ENCODE measurements around the gene SAP25. TPM values are rescaled to one million over a fixed set of nuclear protein-coding genes. Genes with fewer than 3 reads are reported as not detected.
"Not testable (repeated sequence)": the region's sequence is repeated elsewhere in the genome, so short reads cannot be mapped to it uniquely, and the experiment has no call there.

Gene SAP25
- total RNA-seq, 1 donor from 2014 or later, result 0.32 TPM

DNA sequence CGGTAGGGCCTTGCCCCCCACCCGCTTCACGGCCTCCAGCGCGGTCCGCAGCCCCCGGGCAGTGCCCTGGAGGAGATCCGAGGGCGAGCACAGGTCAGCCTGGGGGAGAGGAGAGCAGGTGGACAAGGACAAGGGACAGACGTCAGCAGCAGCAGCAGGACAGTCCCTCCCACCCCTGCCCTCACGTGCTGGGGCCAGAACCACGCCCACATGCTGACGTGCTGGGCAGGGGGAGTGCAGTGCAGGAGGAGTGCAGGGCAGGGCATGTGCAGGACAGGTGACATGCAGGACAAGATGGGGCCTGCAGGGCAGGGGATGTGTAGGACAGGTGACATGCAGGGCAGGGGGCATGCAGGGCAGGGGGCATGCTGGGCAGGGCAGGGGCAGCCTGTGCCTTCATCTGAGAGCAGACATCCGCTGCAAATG is 1.5 kb upstream of the SAP25 start:
- peak; percentile 4 for ATAC-seq

DNA sequence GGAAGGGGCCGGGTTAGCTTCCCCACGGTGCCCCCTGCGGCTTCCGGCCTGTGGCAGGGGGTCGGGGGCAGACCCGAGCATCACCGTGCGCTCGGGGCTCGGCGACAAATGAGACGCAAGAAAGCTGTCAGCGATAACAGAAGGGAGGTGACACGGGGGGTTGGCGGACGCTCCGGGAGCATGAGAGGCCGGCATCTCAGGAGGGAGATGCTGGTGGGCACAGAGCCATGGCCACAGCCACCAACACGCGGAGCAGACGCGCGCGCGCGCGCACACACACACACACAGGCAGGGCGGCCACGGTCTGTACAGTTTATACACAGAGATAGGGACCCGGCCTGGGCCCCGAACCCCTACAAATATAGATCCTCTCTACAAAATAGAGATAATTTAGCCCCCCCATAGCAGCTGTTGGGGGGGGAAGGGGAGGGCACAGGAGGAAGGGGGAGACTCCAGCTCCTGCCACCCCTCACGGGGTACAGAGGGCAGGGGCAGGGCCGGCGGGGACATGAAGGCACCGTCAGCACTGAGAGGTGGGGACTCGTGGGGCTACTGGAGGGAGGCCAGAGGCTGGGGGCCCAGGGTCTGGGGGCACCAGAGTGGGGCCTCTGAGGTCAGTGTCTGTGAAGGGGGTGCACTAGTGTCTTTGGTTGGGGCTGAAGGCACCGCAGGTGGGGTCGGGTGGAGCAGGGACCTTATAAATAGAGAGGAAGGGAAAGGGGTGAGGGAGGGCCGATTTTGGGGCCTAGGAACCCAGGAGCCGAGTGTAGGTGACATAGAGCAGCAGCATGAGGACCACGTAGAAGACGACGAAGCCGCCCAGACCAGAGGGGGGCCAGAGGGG is 884 bp upstream of the SAP25 start:
- no peak for ATAC-seq

DNA sequence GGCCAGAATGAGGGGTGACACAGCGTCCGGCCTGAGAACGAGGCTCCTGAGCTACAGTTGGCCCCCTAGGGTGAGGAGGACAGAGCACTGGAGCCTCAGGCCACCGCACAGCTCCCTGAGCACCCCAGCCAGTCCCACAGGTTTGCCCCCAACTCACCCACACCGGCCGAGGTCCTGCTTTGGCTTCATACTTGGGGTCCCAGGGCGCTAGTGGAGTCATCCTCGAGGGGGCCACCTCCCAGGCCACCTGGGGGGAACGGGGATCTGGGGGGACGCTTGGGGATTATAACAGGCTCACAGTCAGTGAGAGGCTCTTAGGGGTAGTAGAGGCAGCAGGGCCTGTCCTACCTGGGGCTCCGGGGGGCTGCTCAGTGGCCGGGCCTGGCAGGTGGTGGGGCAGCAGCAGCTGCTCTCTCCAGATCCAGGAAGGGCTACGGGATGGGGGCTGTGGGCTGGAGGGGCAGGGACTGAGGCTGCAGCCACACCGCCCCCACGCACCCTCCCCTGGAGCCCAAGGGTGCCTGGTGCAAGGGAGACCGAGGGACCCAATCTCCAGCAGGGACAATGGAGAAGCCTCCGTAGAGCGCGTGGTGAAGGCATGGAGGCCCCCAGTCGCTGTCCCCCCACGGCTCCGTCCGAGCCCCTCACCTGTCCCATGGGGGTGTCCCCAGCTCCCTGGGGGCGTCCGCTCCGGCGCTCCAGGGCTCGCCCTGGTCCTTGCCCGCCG is 588 bp downstream of the SAP25 start:
- ATAC-seq, result no peak

DNA sequence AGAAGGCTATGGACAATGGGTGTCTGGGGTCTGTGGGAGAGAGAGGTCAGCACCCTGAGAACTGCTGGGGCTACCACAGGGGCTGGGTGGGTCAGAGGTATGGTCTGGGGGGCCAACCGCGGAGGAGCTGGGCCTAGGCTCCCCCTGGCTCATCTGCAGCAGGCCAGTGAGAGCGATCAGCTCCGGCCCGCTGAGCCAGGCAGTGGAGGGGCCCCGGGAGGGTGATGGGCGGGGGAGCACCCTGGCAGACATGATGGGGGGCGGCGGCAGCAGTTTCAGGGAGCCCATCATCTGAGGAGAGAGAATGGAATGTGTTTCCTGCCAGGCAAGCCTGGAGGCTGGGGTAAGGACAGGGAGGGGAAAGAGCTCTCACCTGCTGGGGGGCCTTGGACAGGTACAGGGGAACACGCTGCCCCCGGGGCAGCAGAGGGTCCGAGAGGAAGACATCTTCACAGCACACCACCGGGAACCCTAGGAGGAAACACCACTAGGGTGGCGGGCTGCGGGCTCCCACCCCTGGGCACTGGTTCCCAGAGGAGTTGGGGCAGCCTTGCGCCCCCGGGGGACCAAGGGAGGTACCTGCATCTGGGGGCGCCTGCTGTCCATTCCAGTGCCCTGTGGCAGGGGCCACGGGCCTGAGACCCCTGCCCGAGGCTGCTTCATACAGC is 1.3 kb downstream of the SAP25 start:
- ATAC-seq, result no peak

DNA sequence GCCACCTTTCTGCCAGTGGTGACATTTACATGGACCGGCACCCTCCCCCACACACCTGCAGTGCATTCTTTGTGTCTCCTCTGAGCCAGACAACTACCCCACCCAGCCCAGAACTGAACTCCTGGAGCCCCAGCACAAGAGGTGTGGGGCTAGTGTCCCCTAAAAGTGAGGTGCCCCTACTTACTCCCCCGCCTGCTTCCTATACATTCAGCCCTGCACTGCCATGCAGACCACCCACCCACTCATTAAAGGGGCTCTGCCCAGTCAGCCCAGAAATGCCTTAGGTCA is 1.9 kb downstream of the SAP25 start:
- ATAC-seq, result no peak

DNA sequence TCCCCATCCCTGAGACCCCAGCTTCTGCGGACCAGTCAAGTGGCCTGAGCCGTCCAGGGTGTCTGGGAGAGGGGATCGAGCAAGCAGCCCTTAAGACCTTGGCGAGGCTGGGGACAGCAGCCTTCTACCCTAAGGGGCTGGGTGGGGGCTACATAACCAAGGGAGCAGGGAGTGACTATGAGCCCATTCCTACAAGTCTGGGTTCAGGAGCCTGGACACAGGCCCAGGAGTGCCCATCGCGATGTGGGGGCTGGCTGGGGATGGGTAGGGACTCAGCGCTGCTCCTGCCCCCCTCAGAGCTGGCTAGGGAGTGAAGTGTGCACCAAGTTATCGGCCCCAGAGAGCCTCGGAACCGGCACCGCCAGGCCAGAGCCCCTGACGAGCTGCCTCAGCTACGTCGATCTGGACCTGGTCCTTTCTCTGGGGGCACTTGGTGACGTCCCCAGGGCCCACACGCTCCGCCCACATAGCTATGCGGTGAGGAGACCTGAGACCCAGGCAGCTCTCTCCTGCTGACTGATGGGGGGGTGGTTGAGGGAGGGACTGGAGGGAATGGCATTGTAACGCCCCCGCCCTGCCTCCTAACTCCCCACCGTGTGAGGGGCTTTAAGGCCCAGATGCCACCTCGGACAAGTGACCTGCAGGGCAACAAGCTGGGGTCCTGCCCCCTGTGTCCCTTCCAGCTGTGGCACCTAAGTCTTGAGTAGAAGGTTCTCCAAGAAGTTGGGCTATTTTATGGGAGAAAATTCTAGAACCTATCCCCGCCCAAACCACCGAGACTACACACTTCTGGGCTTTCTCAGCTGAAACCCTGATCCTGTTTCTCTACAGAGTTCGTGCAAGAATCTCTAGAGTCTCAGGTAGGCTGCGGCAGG is 2.5 kb downstream of the SAP25 start:
- ATAC-seq, result no peak

DNA sequence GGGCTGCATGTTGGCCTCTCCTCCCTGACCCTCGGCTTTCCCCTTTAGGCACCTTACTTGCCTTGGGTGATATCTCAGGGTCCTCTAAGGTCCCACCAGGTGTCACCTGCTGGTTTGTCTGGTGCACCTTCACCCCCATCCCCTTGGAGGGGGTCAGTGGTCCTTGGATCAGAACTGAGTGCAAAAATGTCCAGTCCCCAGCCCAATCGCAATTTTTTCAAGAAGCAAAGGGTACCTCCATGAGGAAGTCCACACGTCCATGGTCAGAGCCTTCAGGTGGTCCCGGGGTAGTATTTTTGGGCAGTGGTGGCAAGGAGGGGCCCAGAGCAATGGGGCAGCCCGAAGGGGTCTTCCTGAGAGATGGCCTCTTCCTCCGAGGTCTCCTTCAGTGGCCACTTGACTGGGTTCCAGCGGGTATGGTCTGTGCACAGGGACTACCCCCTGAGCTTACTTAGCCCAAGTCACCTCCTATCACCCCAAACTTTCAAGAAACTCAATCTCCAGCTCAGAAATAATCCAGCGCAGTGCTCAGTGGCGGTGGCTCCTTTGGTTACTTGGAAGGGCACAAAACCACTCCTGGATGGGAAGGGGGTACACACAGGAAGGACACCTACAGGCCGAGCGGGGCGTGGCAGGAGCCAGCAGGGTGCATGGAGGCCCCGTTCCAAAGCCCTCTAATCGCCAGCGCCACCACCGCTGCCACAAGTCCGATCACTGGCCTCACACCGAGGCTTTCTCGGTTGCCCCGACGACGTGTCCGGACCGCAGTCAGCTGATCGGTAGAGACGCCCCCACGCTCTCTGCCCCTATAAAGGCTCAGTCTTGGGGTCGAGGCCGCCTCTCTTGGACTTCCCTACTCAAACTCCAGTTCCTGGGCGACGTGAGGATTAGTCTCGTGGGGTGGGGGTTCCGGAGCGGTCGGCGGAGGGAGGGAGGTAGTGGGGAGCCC is 4.5 kb downstream of the SAP25 start:
- peak; percentile 33 for ATAC-seq

DNA sequence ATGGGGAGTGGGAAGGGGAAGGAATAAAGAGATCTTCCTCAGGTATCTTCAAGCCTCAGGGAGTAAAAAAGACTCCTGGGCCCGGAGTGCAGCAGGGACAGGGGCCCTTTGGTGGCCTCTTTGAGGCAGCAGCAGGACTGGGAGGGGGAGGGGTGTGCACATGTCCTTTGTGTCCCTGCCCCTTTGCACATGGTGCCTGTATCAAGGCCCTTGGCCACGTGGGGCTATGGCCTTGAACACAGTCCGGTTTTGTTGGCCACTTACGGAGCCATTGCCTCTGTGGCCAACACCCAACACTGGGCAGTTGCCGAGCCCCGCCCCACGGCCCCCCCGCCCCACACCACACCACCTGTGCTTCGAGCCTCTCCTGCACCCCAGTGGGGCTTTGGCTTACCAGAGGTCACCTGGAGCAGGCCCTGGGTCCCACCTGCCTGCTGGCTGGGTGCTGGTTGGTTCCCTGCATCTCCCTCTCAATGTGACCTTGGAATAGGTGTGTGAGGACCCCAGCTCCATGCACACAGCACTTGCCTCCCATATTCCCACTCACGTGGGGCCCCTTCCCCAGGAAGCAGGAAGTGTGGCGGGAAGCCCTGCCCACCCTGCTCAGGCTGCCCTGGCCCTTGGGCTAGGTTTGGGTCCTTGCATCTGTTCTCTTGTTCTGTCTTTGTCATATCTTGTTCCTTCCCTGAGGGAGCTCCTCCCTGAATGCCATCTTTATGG is 5.4 kb downstream of the SAP25 start:
- no peak for ATAC-seq

DNA sequence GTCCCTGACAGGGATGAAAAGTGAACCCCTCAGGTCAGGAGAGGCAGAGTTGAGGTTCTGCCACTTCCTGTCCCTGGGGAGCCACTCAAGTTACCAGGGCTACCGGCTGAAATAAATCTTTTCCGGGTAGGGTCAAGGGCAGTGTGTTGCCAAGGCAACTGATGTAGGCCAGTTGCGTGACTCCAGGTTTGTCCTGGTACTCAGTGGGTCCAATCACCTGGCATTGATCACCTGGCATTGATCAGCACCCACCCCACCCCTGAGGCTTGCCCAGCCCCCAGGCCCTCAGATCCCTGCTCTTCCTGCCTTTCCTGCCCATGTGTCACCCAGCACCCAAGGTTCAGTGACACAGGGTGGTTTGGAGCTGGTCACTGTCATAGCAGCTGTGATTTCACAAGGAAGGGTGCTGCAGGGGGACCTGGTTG is 5.9 kb downstream of the SAP25 start:
- no peak for ATAC-seq

DNA sequence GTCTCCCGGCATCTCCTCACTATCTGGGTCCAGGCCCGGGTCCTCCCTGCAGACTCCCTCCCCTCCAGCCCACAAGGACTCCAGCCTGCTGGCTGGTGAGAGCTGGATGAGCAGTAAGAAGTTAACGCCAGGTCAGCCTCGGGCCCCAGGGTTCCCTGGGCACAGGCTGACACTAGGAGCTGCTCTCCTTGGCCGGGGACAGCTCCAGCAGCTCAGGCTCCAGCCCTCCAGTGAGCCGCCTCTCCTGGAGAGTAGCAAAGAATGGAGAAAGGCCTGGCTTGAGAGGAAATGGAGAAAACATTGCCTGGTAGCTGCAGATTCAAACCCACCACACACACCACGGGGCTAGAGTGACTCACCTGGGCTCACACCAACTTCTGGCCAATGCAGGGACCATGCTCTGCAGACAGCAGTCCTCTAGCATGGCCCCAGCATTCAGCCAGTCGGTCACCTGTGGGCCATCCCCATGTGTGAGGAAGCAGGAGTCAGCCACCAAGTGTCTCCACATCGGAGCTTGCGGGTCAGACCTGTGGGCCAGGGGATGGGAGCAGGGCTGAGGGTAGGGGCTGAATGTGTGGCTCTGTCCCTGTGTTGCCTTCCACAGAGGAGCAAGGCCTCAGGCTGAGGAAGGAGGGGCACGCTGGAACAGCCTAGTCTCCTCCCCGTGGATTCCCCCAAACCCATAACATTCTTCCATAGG is 6.5 kb downstream of the SAP25 start:
- no peak for ATAC-seq

DNA sequence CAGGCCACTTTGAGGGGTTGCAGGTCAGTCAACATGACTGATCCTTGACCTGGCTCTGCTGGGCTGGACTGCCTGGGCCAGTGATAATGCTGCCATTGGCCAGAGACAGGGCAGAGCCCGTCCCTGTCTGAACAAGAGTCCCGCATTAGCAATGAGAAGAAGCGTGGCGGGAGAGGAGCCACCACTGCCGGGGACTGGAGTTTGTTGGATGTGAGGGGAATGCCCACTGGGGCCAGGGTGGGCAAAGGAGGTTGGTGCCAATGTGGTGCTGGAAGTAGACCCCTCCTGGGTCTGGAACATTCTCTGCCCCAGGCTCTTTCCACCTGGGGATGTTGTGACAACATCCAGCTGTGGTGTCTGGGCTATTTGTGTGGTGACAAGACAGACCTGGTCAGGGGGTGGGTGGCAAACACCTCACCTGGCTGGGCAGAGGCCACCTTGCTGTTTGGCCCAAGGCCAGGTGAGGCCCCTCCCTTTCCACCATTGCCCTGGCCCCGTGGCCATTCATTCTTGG is 7.6 kb downstream of the SAP25 start:
- no peak for ATAC-seq

DNA sequence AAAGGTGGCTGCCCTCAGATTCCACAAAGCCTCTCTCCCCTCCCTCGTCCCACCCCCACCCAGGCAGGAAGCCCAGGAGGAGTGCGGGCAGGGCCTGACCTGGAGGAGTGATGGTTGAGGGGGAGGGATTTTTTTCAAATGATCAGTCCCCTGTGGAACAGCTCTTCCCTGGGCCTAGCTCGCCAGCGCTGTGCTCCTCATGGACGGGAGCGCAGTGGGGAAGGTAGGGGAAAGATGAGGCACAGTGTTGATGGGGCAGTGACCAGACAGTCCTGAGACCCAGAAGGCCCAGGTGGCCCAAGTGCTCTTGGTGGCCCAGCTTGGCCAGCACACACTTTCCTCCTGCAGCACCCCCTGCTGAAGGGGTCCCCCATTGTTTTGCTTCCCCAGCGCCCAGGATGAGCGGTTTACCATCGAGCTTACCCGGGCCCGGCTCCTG is 8.5 kb downstream of the SAP25 start:
- ATAC-seq, result no peak

DNA sequence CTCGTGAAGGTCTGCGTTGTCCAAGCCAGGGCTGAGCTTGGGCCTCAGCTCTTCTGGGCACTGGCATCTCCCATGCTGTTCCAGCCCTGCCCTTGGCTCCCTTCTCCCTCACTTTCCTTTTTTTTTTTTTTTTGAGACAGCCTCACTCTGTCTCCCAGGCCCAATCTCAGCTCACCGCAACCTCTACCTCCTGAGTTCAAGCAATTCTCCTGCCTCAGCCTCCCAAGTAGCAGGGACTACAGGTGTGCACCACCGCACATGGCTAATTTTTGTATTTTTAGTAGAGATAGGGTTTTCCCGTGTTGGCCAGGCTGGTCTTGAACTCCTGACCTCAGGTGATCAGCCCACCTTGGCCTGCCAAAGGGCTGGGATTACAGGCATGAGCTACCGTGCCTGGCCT is 9.3 kb downstream of the SAP25 start:
- not testable (repeated sequence) for ATAC-seq

DNA sequence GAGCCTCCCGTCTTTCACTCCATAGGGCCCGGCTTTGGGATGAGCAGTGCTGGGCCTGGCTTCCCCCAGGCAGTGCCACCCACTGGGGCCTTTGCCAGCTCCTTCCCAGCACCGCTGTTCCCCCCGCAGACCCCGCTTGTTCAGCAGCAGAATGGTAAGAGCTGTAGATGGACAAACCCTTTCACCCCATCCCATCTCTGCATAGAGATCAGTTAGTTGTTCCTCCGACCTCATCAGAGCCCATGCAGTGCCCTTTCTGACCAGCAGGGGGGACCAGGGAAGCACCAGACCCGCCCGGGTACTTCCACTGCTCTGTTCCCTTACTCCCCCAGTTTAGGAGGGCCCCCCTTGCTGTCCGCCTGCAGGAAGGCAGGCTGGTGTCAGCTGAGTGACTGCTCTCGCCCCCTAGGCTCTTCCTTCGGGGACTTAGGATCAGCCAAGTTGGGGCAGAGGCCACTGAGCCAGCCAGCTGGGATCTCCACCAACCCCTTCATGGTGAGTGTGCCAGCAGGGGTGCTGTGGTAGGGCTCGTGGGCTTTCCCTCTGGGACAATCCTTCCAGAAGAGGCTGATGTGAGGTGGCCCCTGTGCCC is 9.8 kb downstream of the SAP25 start:
- peak; percentile 39 for ATAC-seq

DNA sequence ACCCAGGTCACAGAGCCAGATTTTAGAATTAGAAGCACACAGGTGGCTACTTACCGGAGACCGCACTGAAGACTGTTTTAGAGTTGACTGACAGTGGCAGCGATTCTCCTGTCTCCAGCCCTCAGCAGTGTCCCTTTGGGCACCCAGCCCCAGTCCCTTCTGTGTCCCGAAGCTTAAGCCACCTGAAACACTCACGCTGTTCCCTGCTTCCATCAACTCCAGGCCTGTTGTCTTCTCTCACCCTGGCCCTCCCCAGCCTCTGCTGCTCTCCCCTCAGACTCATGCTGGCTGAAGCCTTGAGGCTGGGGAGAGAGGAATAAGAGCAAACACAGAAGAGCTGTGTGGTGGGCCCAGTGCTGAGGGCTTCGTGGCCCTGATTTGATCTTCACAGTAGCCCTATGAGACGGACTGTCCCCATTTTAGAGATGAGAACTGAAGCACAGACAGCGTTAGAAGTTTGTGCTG is 10.6 kb downstream of the SAP25 start:
- ATAC-seq, result no peak

DNA sequence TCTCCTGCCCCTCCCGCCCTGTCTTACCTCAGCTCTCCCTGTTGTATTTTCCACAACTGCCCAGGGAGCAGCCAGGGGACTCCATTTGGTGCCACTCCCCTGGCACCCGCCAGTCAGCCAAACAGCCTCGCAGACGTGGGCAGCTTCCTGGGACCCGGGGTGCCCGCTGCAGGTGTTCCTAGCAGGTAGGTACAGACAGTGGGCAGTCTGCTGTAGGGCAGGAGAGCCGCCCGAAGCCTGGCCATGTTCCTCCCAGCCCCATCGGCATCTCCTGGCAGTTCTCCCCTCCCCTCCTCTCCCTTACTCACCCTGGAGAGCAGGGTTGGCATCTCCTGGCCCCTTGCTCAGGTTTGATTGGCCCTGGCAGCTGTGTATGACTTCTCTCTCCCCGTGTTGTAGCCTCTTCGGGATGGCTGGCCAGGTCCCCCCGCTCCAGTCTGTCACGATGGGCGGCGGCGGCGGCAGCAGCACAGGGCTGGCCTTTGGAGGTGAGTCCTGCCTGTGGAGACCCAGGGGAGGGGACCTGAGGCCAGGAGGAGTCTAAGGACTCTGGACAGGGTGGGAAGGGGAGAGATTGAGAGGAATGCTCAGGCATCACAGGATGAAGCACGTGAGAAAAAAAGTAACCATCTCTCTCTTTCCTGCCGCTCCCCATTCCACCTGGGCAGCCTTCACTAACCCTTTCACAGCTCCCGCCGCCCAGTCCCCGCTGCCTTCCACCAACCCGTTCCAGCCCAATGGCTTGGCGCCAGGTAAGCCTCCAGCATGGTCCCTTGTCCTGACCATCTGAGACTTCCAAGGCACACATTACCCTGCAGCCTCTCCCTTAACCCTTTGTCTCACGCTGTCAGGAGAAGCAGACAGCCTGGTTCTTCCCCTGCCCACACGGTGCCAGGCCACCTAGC is 11.3 kb downstream of the SAP25 start:
- ATAC-seq, result no peak

DNA sequence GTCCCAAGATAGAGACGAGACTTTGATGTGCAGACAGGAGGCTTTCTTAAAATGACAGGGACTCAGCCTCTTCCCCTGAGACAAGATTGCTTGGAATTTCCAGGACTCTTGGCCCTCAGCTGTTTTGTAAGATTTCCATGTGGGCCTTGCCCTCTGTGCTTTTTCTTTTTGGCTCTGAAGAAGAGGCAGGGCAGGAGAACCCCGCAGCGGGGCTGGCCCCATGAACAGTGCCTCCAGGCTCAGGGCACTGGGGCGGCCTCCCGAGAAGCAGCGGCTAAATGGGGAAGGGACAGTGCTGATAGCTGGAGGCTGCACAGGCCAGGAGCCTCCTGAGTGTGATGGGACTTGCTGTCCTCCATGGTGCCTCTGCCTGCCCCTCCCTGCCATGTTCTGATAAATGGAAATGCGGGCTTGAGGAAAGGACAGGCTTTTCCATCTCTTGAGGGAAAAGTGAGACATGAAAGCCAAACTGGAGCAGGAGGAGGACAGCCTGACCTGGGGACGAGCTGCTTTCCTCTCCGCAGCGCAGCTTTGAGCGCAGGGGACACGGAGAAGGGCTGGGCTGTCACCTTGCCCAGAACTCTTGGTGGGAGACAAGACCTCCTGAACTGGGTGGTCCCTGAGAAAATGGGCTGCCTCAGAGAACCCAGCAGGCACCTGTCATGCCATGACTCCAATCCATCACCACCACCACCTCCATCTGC is 12.1 kb downstream of the SAP25 start:
- ATAC-seq, result no peak

DNA sequence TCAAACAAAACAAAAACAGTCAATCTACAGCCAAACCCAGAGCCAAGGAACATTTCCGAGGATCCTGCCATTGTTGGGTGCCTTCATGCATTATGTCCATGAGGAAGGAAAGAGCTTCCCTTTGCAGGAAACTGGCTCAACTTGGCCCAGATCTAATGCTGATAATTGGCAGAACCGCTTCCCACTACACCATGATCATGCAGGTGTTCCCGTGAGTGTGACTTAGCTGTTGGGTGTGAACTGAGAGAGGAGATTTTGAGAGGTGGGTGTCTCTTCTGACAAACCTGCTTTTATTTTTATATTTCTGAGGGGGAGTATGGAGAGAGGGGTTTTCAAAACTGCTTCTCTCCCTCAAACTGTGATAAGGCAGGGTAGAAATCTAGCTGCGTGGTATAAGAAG is 14.6 kb downstream of the SAP25 start:
- no peak for ATAC-seq
